ENCODE data around the gene SLC25A34. TPM values are rescaled to one million over a fixed set of nuclear protein-coding genes. Genes with fewer than 3 reads are reported as not detected.

Gene SLC25A34
- total RNA-seq, 1 donor from 2014 or later = 0.73 TPM

DNA sequence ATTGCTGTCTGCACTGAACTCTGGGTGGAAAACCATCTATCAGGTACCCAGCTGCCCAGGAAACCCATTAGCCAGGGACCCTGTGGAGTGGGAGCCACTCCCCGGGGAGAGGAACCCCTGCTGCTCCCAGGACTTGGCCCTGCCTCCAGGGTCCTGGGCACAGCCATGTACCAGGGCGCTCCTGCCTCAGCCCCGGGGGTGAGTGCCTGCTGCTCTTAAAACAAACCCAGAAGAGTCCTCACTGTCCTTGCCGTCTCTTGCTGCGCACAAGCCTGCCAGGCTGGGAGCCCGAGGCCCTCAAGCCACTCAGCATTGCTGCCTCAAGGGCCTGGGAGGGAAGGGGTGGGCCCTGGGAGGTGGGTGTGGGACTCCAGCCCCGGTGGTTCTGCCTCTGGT is 3.4 kb upstream of the SLC25A34 start:
- Mint-ChIP-seq H3K4me1 (ENCODE audit: low read depth, unreplicated experiment) (no peaks in the 10 kb centered on the region), H3K36me3 (ENCODE audit: low read depth, unreplicated experiment) (peaks cover 13% of the 10 kb centered on the region), H3K9me3 (ENCODE audit: unreplicated experiment) (no peaks in the 10 kb centered on the region), H3K4me3 (ENCODE audit: unreplicated experiment) (no peak overlapping the region), H3K27ac (ENCODE audit: unreplicated experiment) (no peak overlapping the region), H3K27me3 (ENCODE audit: low read depth, unreplicated experiment) (no peaks in the 10 kb centered on the region)
- no peak overlapping the region for H3K9ac ChIP-seq (ENCODE audit: low read length)
- FAIRE-seq = no peak
- TF ChIP-seq, protein P1, sequence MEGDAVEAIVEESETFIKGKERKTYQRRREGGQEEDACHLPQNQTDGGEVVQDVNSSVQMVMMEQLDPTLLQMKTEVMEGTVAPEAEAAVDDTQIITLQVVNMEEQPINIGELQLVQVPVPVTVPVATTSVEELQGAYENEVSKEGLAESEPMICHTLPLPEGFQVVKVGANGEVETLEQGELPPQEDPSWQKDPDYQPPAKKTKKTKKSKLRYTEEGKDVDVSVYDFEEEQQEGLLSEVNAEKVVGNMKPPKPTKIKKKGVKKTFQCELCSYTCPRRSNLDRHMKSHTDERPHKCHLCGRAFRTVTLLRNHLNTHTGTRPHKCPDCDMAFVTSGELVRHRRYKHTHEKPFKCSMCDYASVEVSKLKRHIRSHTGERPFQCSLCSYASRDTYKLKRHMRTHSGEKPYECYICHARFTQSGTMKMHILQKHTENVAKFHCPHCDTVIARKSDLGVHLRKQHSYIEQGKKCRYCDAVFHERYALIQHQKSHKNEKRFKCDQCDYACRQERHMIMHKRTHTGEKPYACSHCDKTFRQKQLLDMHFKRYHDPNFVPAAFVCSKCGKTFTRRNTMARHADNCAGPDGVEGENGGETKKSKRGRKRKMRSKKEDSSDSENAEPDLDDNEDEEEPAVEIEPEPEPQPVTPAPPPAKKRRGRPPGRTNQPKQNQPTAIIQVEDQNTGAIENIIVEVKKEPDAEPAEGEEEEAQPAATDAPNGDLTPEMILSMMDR (IDR thresholded peaks at IDR 0.05; ENCODE audit: insufficient read depth, low read depth, low read length) = no peak
- no peak for TF ChIP-seq EZH2 (IDR thresholded peaks at IDR 0.05; ENCODE audit: insufficient read depth, low read length)
- no peak overlapping the region for H3K4me2 ChIP-seq (ENCODE audit: low read length)
- H3K9me3 ChIP-seq (ENCODE audit: insufficient read depth, low read depth, low read length) = no peaks in the 10 kb centered on the region
- no peaks in the 10 kb centered on the region for H3K27me3 ChIP-seq (ENCODE audit: insufficient read depth, low read length)
- H2AFZ ChIP-seq (ENCODE audit: low read depth, low read length) = no peak overlapping the region
- H3K4me1 ChIP-seq (ENCODE audit: insufficient read depth, low read length) = no peaks in the 10 kb centered on the region
- H3K79me2 ChIP-seq (ENCODE audit: insufficient read depth, low read length) = no peaks in the 10 kb centered on the region
- no peak for DNase-seq (ENCODE audit: low read depth)
- no peak overlapping the region for H3K4me3 ChIP-seq (ENCODE audit: insufficient read depth, low read depth, low read length)
- H3K36me3 ChIP-seq (ENCODE audit: insufficient read depth, low read length) = no peaks in the 10 kb centered on the region
- no peak overlapping the region for H3K27ac ChIP-seq (ENCODE audit: low read depth, low read length)
- H4K20me1 ChIP-seq (ENCODE audit: insufficient read depth, low read length) = no peaks in the 10 kb centered on the region

DNA sequence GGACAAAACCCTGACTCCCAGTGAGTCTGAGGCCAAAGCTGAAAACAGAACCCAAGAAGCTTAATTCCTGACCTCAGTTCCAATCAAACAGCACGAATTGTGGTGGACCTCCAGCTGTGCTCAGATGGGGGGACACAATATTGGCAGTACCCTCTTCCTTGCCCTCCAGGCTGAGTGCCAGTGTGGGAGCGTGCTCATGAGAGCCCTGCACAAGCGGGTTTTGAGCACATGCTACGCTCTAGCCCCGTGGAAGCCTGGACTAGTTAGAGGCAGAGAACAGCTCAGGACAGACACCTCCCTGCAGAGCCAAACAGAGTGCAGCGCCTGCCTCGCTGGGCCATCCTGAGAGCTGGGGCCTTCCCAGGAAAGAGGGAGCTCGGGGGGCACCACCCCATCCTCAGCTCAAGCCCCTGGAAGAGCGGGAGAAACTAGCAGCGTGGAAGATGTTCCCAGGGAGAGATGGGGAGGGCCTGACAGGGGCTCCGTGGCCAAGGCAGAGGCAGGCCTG is 2.8 kb upstream of the SLC25A34 start:
- H3K4me3 ChIP-seq (ENCODE audit: insufficient read depth, low read depth, low read length) = no peak overlapping the region
- H3K9ac ChIP-seq (ENCODE audit: low read length) = no peak overlapping the region
- no peak for DNase-seq (ENCODE audit: low read depth)
- no peaks in the 10 kb centered on the region for H3K27me3 ChIP-seq (ENCODE audit: insufficient read depth, low read length)
- Mint-ChIP-seq H3K27ac (ENCODE audit: unreplicated experiment) (no peak overlapping the region), H3K4me1 (ENCODE audit: low read depth, unreplicated experiment) (no peaks in the 10 kb centered on the region), H3K36me3 (ENCODE audit: low read depth, unreplicated experiment) (peaks cover 9% of the 10 kb centered on the region), H3K27me3 (ENCODE audit: low read depth, unreplicated experiment) (no peaks in the 10 kb centered on the region), H3K9me3 (ENCODE audit: unreplicated experiment) (no peaks in the 10 kb centered on the region), H3K4me3 (ENCODE audit: unreplicated experiment) (no peak overlapping the region)
- H3K36me3 ChIP-seq (ENCODE audit: insufficient read depth, low read length) = no peaks in the 10 kb centered on the region
- TF ChIP-seq, protein P1 (IDR thresholded peaks at IDR 0.05; ENCODE audit: insufficient read depth, low read depth, low read length) = no peak
- no peaks in the 10 kb centered on the region for H3K9me3 ChIP-seq (ENCODE audit: insufficient read depth, low read depth, low read length)
- no peak overlapping the region for H3K4me2 ChIP-seq (ENCODE audit: low read length)
- H3K27ac ChIP-seq (ENCODE audit: low read depth, low read length) = no peak overlapping the region
- no peak overlapping the region for H2AFZ ChIP-seq (ENCODE audit: low read depth, low read length)
- H4K20me1 ChIP-seq (ENCODE audit: insufficient read depth, low read length) = no peaks in the 10 kb centered on the region
- H3K79me2 ChIP-seq (ENCODE audit: insufficient read depth, low read length) = no peaks in the 10 kb centered on the region
- H3K4me1 ChIP-seq (ENCODE audit: insufficient read depth, low read length) = no peaks in the 10 kb centered on the region
- FAIRE-seq = no peak

DNA sequence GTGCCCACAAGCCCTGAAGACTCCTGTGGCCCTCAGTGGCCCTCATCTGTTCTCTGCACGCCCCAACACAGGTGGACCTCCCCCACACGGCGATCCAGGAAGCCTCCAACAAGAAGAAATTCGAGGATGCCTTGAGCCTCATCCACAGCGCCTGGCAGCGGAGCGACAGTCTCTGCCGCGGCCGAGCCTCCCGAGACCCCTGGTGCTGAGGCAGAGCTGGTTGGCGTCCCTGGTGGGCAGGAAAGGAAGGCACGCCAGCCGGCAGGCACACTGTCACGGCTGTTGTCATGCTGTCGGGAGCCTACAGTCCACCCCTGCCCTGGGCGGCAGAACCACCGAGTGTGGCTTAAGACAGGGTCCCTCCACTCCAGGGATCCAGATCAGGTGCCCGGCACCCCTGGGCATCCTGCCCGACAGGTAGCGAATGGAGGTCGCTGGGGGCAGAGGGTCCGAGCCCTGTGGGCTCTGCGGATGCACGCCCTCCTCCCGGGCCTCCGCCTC is 2.3 kb upstream of the SLC25A34 start:
- Histone ChIP-seq H3K27ac (ENCODE audit: low read depth, low read length) (no peak overlapping the region), H3K9me3 (ENCODE audit: insufficient read depth, low read depth, low read length) (no peaks in the 10 kb centered on the region), H3K79me2 (ENCODE audit: insufficient read depth, low read length) (no peaks in the 10 kb centered on the region), H3K4me1 (ENCODE audit: insufficient read depth, low read length) (no peaks in the 10 kb centered on the region), H4K20me1 (ENCODE audit: insufficient read depth, low read length) (no peaks in the 10 kb centered on the region), H3K9ac (ENCODE audit: low read length) (no peak overlapping the region), H3K4me2 (ENCODE audit: low read length) (no peak overlapping the region), H2AFZ (ENCODE audit: low read depth, low read length) (no peak overlapping the region), H3K36me3 (ENCODE audit: insufficient read depth, low read length) (no peaks in the 10 kb centered on the region), H3K4me3 (ENCODE audit: insufficient read depth, low read depth, low read length) (no peak overlapping the region), H3K27me3 (ENCODE audit: insufficient read depth, low read length) (no peaks in the 10 kb centered on the region)
- Mint-ChIP-seq H3K4me1 (ENCODE audit: low read depth, unreplicated experiment) (no peaks in the 10 kb centered on the region), H3K4me3 (ENCODE audit: unreplicated experiment) (no peak overlapping the region), H3K27me3 (ENCODE audit: low read depth, unreplicated experiment) (no peaks in the 10 kb centered on the region), H3K27ac (ENCODE audit: unreplicated experiment) (no peak overlapping the region), H3K36me3 (ENCODE audit: low read depth, unreplicated experiment) (peaks cover 9% of the 10 kb centered on the region), H3K9me3 (ENCODE audit: unreplicated experiment) (no peaks in the 10 kb centered on the region)
- no peak for FAIRE-seq
- DNase-seq (ENCODE audit: low read depth) = no peak
- no peak for TF ChIP-seq EZH2 (IDR thresholded peaks at IDR 0.05; ENCODE audit: insufficient read depth, low read length)
- TF ChIP-seq, protein P1 (IDR thresholded peaks at IDR 0.05; ENCODE audit: insufficient read depth, low read depth, low read length) = no peak

All from astrocyte (in vitro differentiated cells and primary cell).